GM23338 (cell line): ENCODE results near the gene CABLES2. TPM values are rescaled to one million over a fixed set of nuclear protein-coding genes. Genes with fewer than 3 reads are reported as not detected.

Source experiments
- ATAC-seq: fragments of 200-7000 bp; cut with Tn5 transposase; 3 replicates; pipeline ENCODE4 v1.9.1; 2020
- DNase-seq: peaks from one replicate; pipeline ENCODE4 v3.0.0-alpha.2; 2015; ENCODE audit warnings: low spot score
- H2AFZ ChIP-seq: fragments of 200-600 bp; sonication (generic); 2 replicates; pipeline ENCODE4 v1.8.0; 2016; ENCODE audit warnings: antibody characterized with exemption, mild to moderate bottlenecking, moderate library complexity
- H3F3A ChIP-seq: fragments of 200-600 bp; sonication (generic); replicated peaks from 2 replicates; pipeline ENCODE4 v1.8.0; 2017; ENCODE audit warnings: antibody characterized with exemption, mixed run types, low read depth
- H3K27ac ChIP-seq: fragments of 200-600 bp; sonication (generic); 2 replicates; pipeline ENCODE4 v1.6.1; 2016; ENCODE audit warnings: low read depth
- H3K27me3 ChIP-seq: fragments of 200-600 bp; sonication (generic); 2 replicates; pipeline ENCODE4 v1.8.0; 2016; ENCODE audit warnings: mild to moderate bottlenecking, mixed run types, moderate library complexity; ENCODE audit not compliant: insufficient read depth
- H3K36me3 ChIP-seq: fragments of 200-600 bp; sonication (generic); 2 replicates; pipeline ENCODE4 v1.8.0; 2016; ENCODE audit warnings: mild to moderate bottlenecking; ENCODE audit not compliant: insufficient read depth
- H3K4me1 ChIP-seq: fragments of 200-600 bp; sonication (generic); 2 replicates; pipeline ENCODE4 v1.8.0; 2016; ENCODE audit warnings: mild to moderate bottlenecking, moderate library complexity; ENCODE audit not compliant: insufficient read depth
- H3K4me2 ChIP-seq: fragments of 200-600 bp; sonication (generic); 2 replicates; pipeline ENCODE4 v1.7.1; 2017; ENCODE audit warnings: mixed run types
- H3K4me3 ChIP-seq: fragments of 200-600 bp; sonication (generic); 2 replicates; pipeline ENCODE4 v1.6.1; 2016; ENCODE audit warnings: mixed run types
- H3K79me2 ChIP-seq: fragments of 200-600 bp; sonication (generic); replicated peaks from 2 replicates; pipeline ENCODE4 v1.8.0; 2017; ENCODE audit warnings: mild to moderate bottlenecking; ENCODE audit not compliant: insufficient read depth
- H3K9me2 ChIP-seq: fragments of 200-600 bp; sonication (generic); 2 replicates; pipeline ENCODE4 v1.8.0; 2017; ENCODE audit not compliant: insufficient read depth
- H4K20me1 ChIP-seq: fragments of 200-600 bp; sonication (generic); replicated peaks from 2 replicates; pipeline ENCODE4 v1.8.0; 2017; ENCODE audit warnings: mild to moderate bottlenecking; ENCODE audit not compliant: insufficient read depth
- H3K27ac Mint-ChIP-seq: 2 replicates; pipeline ENCODE4 v1.8.0; 2020; ENCODE audit warnings: inconsistent platforms, mild to moderate bottlenecking, moderate library complexity, mixed read lengths
- H3K27me3 Mint-ChIP-seq: 3 replicates; pipeline ENCODE4 v1.8.0; 2022; ENCODE audit warnings: low read depth, mild to moderate bottlenecking, moderate library complexity, mixed read lengths, inconsistent platforms; ENCODE audit not compliant: insufficient read depth, poor library complexity
- H3K36me3 Mint-ChIP-seq: 3 replicates; pipeline ENCODE4 v1.8.0; 2021; ENCODE audit warnings: low read depth, mild to moderate bottlenecking, inconsistent platforms, moderate library complexity, mixed read lengths
- H3K4me1 Mint-ChIP-seq: 3 replicates; pipeline ENCODE4 v1.8.0; 2020; ENCODE audit warnings: mild to moderate bottlenecking, inconsistent platforms, mixed read lengths
- H3K4me3 Mint-ChIP-seq: 3 replicates; pipeline ENCODE4 v1.8.0; 2021; ENCODE audit warnings: moderate library complexity, mild to moderate bottlenecking, inconsistent platforms, mixed read lengths
- H3K9me3 Mint-ChIP-seq: 3 replicates; pipeline ENCODE4 v1.8.0; 2020; ENCODE audit warnings: moderate library complexity, mild to moderate bottlenecking, inconsistent platforms, mixed read lengths
- ETS1 ChIP-seq: IDR thresholded peaks from 2 replicates; pipeline ENCODE4 v1.6.1; 2016; ENCODE audit warnings: antibody characterized with exemption
- EZH2 ChIP-seq: fragments of 200-600 bp; sonication (generic); IDR thresholded peaks from one replicate; pipeline ENCODE4 v1.8.0; 2017; ENCODE audit warnings: antibody characterized with exemption, mild to moderate bottlenecking, low read depth; ENCODE audit not compliant: unreplicated experiment
- EZH2phosphoT487 ChIP-seq: fragments of 200-600 bp; sonication (generic); IDR thresholded peaks from one replicate; pipeline ENCODE4 v1.8.1; 2018; ENCODE audit warnings: antibody characterized with exemption; ENCODE audit not compliant: unreplicated experiment
- JUNB ChIP-seq: IDR thresholded peaks from one replicate; pipeline ENCODE4 v1.6.1; 2016; ENCODE audit warnings: antibody characterized with exemption; ENCODE audit not compliant: unreplicated experiment
- NANOG ChIP-seq: IDR thresholded peaks from 2 replicates; pipeline ENCODE4 v1.6.1; 2016; ENCODE audit warnings: antibody characterized with exemption, borderline replicate concordance
- STAT1 ChIP-seq: IDR thresholded peaks from one replicate; pipeline ENCODE4 v1.6.1; 2016; ENCODE audit warnings: antibody characterized with exemption; ENCODE audit not compliant: unreplicated experiment
- ZNF331 ChIP-seq: fragments of 250-450 bp; sonication (Bioruptor Pico); IDR thresholded peaks from 2 replicates; pipeline ENCODE4 v1.5.0; 2020; ENCODE audit warnings: low read depth, mild to moderate bottlenecking, moderate library complexity
- ZNF462 ChIP-seq: fragments of 250-450 bp; sonication (Bioruptor Pico); IDR thresholded peaks from 2 replicates; pipeline ENCODE4 v1.5.0; 2020; ENCODE audit warnings: mild to moderate bottlenecking, moderate library complexity
- polyA plus RNA-seq: library from polyadenylated mRNA; unstranded; fragments of >200 nt; fragmentation: Nextera tagmentation; extraction: Ambion mirVana; gene quantifications from 2 replicates; pipeline ENCODE4 v1.2.1, GENCODE V29; 2016
- total RNA-seq: library from RNA; depleted of rRNA; stranded (reverse); fragments of >200 nt; shearing (Covaris generic); gene quantifications from 2 replicates; pipeline ENCODE4 v1.2.3, GENCODE V29; 2014
- TF ChIP-seq, protein P1 (sequence below): IDR thresholded peaks from one replicate; pipeline ENCODE4 v1.6.1; 2018; ENCODE audit warnings: antibody characterized with exemption; ENCODE audit not compliant: unreplicated experiment

CABLES2 gene
- total and polyA plus RNA-seq, 2 experiments from 2014 or later: 4.3 to 12.7 TPM

GRCh38 chr20:62381202-62381797 lies 25.8 kb downstream of the CABLES2 start (continued):
- no peak for TF ChIP-seq ETS1

DNA sequence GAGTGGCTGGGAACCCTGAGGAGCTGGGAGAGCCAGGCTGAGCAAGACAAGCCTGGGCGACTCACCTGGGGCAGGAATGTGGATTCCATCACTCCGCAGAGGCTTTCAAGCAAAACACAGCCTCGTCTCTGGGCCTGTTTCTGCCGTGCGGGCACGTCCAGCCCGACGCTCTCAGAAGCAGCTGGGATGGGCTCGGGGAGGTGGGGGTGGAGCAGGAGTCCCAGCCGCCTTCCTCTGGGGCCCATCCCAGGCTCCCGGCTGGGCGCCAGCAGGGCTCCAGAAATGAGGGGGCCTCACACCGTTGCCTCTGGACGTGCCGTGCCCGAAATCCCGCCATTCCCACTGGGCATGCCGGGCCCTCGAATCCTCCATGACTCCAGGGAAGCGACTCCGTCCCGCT lies 28.9 kb downstream of the CABLES2 start:
- H3K36me3 Mint-ChIP-seq: peaks cover 23% of the 10 kb centered on the region
- TF ChIP-seq, protein P1, sequence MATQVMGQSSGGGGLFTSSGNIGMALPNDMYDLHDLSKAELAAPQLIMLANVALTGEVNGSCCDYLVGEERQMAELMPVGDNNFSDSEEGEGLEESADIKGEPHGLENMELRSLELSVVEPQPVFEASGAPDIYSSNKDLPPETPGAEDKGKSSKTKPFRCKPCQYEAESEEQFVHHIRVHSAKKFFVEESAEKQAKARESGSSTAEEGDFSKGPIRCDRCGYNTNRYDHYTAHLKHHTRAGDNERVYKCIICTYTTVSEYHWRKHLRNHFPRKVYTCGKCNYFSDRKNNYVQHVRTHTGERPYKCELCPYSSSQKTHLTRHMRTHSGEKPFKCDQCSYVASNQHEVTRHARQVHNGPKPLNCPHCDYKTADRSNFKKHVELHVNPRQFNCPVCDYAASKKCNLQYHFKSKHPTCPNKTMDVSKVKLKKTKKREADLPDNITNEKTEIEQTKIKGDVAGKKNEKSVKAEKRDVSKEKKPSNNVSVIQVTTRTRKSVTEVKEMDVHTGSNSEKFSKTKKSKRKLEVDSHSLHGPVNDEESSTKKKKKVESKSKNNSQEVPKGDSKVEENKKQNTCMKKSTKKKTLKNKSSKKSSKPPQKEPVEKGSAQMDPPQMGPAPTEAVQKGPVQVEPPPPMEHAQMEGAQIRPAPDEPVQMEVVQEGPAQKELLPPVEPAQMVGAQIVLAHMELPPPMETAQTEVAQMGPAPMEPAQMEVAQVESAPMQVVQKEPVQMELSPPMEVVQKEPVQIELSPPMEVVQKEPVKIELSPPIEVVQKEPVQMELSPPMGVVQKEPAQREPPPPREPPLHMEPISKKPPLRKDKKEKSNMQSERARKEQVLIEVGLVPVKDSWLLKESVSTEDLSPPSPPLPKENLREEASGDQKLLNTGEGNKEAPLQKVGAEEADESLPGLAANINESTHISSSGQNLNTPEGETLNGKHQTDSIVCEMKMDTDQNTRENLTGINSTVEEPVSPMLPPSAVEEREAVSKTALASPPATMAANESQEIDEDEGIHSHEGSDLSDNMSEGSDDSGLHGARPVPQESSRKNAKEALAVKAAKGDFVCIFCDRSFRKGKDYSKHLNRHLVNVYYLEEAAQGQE: no peak
- TF ChIP-seq JUNB (no peak), EZH2 (no peak), ZNF331 (CRISPR knock-in tag) (no peak), STAT1 (no peak), EZH2phosphoT487 (no peak), NANOG (no peak), ZNF462 (CRISPR knock-in tag) (no peak)
- Histone ChIP-seq H3K27ac (0 out of 2 replicates have a peak overlapping the region, but pooled peaks have one; percentile 59), H2AFZ (no peak overlapping the region), H3K27me3 (no peaks in the 10 kb centered on the region), H3K9me2 (no peaks in the 10 kb centered on the region; the same call in 1 of the 2 replicates), H4K20me1 (no peaks in the 10 kb centered on the region), H3K4me3 (no peak overlapping the region), H3K4me1 (peaks cover 14% of the 10 kb centered on the region), H3K79me2 (no peaks in the 10 kb centered on the region), H3K4me2 (no peak overlapping the region; the same call in 1 of the 2 replicates), H3F3A (peaks cover 17% of the 10 kb centered on the region; the same call in 1 of the 2 replicates), H3K36me3 (no peaks in the 10 kb centered on the region)
- no peak overlapping the region for H3K4me3 Mint-ChIP-seq
- DNase-seq: no peak
- peaks cover 23% of the 10 kb centered on the region for H3K27me3 Mint-ChIP-seq
- H3K27ac Mint-ChIP-seq: no peak overlapping the region
- peak; percentile 1; the same call in 2 of the 3 replicates for ATAC-seq
- peaks cover 36% of the 10 kb centered on the region for H3K4me1 Mint-ChIP-seq
- peaks cover 5% of the 10 kb centered on the region for H3K9me3 Mint-ChIP-seq
